GM11168 (cell line): ENCODE measurements around the gene PRKRIP1.
"Not testable (repeated sequence)": the region's sequence is repeated elsewhere in the genome, so short reads cannot be mapped to it uniquely, and the experiment has no call there.

Experiments
- in situ Hi-C: fragments of 300-500 bp; cut with MboI; formaldehyde crosslinking; loops from one replicate; pipeline ENCODE4 v1.12.0; 2022; ENCODE audit warnings: low sequenced_read_pairs; ENCODE audit not compliant: unreplicated experiment

The PRKRIP1 gene

GRCh38 chr7:102453319-102453718 lies 57.2 kb downstream of the PRKRIP1 start:
- in situ Hi-C loops: no loop called here

DNA sequence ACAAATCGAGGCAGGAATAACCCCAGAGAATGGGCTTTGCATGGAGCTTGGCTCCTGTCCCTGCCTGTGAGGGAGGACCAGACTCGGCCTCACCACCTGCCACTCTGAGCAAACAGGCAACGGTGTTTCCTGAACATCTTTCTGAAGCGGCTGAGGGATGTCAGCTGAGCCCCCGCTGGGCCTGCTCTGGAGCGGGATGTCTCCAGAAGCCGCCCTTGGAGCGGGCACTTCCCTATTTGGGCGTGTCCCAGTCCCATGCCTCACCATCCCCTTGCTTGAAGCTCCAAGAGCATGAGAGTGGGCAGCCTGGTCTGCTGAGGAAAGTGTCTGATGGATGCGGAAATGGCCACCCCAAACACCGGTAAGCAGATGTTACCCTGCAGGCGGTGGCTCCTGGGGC lies 58.3 kb downstream of the PRKRIP1 start:
- in situ Hi-C loops: no loop called here

- in situ Hi-C loops: not testable (repeated sequence)
Observed at GRCh38 chr7:102454932-102455331, 58.8 kb downstream of the PRKRIP1 start.

GRCh38 chr7:102455596-102455995 lies 59.4 kb downstream of the PRKRIP1 start:
- in situ Hi-C loops: no loop called here

GRCh38 chr7:102456327-102456726 lies 60.2 kb downstream of the PRKRIP1 start:
- in situ Hi-C loops: no loop called here

GRCh38 chr7:102457352-102457924 lies 61.3 kb downstream of the PRKRIP1 start:
- in situ Hi-C loops: no loop called here

- in situ Hi-C loops: no loop called here
Observed at GRCh38 chr7:102459221-102459844, 63.2 kb downstream of the PRKRIP1 start.

DNA sequence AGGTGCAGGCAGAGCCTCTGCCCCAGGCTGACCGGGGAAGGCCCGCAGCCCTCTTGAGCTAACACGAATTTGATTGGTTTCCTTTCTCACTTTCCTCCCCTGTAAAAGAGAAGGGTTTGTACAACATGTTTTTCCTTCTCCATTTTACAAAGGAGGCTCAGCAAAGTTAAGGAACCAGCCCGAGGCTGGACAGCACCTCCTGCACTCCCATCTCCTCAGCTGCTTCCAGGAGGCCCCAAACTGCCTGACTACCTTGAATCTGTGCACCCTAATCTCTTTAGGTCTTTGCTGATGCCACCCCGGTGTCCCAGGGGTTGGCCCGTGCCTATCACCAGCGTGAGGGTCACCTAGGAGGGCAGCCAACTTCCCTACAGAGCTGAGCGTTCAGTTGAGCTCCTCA lies 64.3 kb downstream of the PRKRIP1 start:
- in situ Hi-C loops: loop anchor here (5.0 kb wide), 1 partner anchor 53 kb away; no protein-coding TSS in a partner anchor

DNA sequence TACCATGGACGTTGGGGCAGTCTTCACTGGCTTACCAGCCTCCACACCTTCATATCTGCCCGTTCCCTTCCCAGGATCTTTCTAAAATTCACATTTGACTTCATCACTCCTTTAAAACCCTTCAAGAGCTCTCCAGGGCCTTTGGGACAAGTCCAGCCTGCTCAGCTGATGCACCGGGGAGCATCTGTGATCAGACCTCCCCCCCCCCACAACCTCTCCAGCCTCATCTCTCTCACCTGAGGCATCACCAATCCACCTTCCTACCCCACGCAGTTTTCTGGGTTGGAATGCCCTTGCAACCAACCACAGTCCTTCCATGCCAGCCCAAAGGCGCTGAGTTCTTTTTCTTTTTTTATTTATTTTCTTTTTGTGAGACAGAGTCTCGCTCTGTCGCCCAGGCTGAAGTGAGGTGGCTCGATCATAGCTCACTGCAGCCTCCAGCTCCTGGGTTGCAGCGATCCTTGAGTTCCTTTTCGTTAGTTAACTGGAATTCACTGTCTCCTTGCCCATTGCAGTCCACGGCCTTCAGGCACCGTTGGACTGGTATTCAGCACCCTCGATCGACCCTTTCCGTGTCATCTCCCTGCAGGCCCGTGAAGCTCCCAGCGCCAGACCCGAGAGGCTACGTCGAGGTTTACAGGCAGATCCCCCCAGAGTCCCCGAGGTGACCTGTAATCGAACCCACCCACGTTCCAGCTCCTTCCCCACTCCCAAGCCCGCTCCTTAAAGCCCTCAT lies 67.8 kb downstream of the PRKRIP1 start:
- in situ Hi-C loops: loop anchor here (5.0 kb wide), 1 partner anchor 57 kb away; no protein-coding TSS in a partner anchor

DNA sequence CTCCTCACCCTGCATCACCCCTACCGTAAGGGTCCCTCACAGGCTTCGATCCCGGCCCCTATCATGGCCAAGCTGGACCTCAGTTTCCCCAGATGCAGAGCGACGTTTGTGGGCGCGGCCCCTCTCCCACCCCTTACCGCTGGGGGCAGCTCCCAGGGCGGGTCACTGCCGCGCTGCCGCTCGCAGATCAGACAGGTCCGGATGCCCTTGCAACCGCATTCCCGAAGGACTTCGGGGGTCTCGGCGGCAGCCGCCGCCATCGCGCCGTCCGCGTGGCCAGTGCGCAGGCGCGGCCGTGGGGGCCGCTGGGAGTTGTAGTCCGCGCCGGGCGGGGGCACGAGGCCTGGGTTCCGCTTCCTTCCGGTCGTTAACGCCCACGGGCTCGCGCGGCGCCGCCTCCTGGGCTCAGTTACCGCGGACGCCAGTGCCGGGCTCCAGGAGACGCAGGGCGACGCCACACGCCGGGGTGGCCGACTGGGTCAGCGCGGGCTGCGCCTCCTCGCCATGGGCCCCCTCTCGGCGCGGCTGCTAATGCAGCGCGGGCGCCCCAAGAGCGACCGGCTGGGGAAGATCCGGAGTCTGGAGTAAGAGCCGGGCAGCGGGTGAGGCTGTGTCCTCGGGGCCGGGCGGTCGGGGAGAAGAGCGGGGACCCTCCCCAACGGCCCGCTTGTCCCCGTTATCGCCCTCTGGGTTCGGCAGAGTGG lies 68.6 kb downstream of the PRKRIP1 start, which contains the start of the genes ALKBH4 and LRWD1:
Gene ALKBH4, minus strand, starts transcription at position 287 of the 704 bp plus-strand sequence. Its CDS starts 27 bp downstream, at position 260.
Gene LRWD1, plus strand, starts transcription at position 408 of the 704 bp plus-strand sequence. Its CDS starts 97 bp downstream, at position 505.
- in situ Hi-C loops: loop anchor here (5.0 kb wide), 1 partner anchor 57 kb away; no protein-coding TSS in a partner anchor

DNA sequence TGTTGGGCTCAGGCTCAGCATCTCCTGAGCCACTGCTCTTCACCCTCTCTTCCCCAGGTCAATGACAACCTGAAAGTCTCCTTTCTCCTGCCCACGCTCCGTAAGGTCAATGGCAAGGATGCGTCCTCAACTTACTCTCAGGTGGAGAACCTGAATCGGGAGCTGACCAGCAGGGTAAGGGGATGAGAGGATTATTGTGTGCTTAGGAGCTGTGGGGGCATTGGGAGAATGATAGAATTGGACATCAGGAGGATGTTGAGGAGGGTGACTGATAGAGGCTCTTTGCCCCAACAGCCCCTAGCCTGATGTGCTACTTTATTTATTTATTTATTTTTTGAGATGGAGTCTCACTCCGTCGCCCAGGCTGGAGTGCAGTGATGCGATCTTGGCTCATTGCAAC lies 69.9 kb downstream of the PRKRIP1 start:
- in situ Hi-C loops: no loop called here

DNA sequence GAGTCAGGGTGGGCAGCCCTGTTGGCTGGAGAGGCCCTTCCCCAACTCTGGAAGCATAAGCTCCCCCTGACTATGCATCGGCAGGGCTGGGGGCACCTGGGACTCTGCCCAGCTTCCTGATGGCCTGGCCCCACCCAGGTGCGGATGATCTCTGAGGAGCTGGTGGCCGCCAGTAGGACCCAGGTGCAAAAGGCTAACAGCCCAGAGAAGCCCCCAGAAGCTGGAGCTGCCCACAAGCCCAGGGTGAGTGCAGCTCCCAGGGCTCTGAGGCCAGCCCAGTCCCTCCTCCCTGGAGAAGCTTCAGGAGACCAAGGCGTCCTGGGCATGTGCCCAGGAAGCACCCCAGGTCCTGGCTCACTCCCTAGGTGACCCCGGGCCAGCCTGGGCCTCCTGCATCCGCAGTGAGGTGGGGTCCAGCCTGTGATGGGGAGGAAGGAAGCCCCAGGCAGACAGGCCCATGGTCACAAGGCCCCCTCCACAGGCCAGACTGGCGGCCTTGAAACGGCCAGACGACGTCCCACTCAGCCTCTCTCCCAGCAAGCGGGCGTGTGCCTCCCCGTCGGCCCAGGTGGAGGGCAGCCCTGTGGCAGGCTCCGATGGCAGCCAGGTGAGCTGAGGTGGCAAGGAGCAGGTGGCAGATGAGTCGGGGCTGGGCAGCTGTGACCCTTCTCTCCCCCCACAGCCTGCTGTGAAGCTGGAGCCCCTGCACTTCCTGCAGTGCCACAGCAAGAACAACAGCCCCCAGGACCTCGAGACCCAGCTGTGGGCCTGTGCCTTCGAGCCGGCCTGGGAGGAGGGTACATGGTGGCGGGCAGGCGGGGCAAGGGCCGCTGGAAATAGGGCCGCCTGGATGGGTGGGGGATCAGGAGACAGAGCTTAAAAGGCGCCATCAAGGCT lies 71.7 kb downstream of the PRKRIP1 start:
- in situ Hi-C loops: no loop called here

DNA sequence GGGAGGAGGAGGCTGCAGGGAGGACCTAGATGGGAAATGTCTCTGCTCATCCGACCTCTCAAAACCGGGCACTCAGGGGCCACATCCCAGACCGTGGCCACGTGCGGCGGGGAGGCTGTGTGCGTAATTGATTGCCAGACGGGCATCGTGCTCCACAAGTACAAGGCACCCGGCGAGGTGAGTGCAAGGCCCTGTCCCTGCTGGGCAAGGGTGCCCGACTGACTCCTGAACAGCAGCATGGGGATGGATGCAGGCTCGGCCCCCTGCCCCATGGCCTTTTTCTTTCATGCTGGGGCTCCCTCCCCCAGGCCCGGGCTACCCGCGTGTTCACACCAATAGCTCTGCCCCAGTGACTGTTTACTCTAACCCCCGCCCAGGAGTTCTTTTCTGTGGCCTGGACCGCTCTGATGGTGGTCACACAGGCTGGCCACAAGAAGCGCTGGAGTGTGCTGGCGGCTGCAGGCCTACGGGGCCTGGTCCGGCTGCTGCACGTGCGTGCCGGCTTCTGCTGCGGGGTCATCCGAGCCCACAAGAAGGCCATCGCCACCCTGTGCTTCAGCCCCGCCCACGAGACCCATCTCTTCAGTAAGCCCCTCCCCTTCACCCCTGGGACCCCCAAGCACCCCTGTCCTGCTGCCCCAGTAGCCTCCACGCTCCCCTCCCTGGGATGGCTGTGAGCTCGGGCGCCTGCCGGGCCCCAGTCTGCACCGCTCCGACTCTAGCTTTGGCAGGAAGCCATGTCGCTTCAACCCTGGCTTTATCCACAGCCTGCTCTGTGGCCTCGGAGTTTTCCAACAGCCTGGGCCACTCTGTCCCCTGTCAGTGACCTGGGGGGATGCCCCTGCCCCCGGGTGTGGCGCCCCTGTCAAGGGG lies 72.6 kb downstream of the PRKRIP1 start:
- in situ Hi-C loops: no loop called here

GRCh38 chr7:102469351-102469971 lies 73.3 kb downstream of the PRKRIP1 start:
- in situ Hi-C loops: no loop called here

GRCh38 chr7:102469972-102470825 lies 74.0 kb downstream of the PRKRIP1 start:
- in situ Hi-C loops: no loop called here

GRCh38 chr7:102471791-102472125 lies 75.6 kb downstream of the PRKRIP1 start:
- in situ Hi-C loops: no loop called here
